ENCODE results near the gene NMNAT2. TPM values are rescaled to one million over a fixed set of nuclear protein-coding genes. Genes with fewer than 3 reads are reported as not detected.
"Not testable (repeated sequence)": the region's sequence is repeated elsewhere in the genome, so short reads cannot be mapped to it uniquely, and the experiment has no call there.

Gene NMNAT2
- 4.3 and 4.4 TPM in 2 replicates for total RNA-seq (2014; rRNA removed; shearing (Covaris generic))

DNA sequence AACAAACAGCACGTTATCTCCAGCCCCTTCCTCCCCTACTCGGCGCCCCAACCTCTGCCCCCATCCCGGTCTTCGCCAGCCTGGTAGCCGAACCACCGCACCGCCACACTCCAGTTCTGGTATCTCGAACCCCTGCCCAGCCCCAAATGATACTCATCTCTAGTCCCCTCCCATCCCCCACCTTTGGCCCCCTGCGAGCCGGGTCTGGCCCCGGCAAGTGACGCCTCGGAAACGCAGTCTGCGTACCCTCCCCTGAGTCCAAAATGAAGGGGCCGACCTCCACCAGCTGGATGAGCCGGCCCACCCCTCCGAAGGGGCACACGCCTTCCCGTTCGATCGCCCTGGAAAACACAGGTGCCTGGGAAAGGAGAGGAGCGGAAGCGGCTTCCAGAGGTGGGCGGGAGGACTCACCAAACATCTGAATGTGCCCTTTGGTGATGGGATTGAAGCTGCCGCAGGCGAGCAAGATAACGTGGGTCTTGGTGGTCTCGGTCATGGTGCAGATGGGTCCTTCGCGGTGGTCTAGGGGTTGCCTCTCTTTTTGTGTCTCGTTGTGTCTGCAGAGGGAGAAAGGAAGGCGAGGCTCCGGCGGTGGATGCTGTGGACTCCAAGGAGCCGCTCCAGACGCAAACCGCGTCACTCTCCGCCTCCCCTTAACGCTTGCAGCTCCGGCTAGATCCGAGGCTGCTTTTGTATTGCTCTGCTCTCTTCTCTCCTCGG, at the start of gene NMNAT2:
NMNAT2 (minus strand) TSS at position 609 of the 720 bp plus-strand sequence; CDS start at position 496, 113 bp downstream.
- no peak for DNase-seq (ENCODE audit: low read depth)

DNA sequence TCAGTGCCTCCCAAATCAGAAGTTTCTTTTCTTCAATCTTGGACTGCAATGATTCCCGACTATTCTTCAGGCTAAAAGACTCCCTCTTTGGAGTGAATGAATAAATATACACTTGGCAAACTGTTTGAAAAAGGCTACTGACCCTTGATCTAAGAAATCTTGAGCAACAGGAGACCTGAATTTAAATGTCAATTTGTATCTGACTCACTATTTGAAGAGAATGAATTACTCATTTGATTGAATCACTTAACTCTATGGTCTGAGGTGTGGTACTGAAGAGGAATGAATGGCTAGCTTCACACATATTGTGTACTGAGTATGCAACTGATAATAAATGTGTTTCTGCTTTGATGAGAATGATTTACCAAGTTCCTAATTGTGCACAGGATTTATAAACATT, 49.5 kb upstream of the NMNAT2 start:
- DNase-seq (ENCODE audit: low read depth): no peak

DNA sequence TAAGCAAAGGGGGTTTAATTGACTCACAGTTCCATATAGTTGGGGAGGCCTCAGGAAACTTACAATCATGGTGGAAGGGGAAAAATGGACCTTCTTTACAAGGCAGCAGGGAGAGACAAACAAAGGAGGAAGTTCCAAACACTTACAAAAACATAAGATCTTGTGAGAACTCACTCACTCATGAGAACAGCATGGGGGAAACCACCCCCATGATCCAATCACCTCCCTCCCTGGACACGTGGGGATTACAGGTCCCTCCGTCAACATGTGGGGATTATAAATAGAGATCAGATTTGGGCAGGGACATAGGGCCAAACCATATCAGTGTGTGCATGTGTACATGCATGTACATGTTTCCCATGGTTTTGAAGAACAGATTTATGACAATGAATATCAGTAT, 48.6 kb upstream of the NMNAT2 start:
- DNase-seq (ENCODE audit: low read depth): no peak

DNA sequence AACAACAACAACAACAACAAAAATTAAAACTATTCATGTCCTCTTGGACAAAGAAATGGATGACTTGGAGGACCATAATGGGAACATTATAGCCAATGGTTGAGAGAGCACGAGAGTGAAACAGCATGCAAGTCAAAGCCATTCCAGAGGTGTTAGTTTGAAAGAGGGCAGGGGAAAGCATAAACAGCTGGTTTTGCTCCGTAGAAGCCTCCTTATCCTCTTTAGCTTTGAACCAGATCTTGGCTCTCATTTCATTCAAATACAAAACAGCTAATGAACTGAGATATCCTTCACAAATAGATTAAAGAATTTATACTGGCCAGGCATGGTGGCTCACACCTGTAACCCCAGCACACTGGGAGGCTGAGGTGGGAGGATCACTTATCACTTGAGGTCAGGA, 45.4 kb upstream of the NMNAT2 start:
- no peak for DNase-seq (ENCODE audit: low read depth)

DNA sequence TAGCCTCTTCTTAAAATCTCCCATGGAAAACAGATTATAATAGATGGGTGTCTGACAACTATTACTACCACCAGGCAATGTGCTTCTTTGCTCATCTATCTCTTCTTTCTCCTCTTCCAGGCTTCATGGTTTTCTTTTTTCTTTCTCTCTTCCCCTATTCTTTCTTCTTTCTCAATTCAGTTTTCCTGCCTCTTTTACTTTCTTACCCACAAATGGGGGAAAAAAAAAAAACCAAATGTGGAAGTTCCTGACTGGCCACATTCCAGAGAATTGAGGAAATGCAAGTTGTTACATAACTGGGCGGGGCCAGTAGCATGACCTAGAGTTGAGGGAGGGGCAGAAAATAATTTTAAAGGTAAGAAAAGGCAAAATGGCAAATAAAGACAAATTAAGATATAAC, 43.2 kb upstream of the NMNAT2 start:
- DNase-seq (ENCODE audit: low read depth): peak; percentile 13

DNA sequence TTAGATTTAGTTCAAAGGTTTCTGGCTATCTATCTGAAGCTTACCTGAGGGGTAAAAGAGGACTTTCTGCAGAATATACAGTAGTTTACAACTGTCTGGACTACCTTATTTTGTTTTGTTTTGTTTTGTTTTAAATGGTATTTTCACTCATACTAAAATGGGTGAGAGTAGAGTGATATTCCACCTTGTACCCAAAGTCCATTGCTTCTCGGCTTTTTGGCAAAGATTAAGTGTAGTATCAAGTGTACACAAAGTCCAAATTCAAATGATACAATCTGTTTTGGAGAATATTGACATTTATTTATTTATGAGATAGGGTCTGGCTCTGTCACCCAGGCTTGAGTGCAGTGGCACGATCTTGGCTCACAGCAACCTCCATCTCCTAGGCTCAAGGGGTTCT, 42.4 kb upstream of the NMNAT2 start:
- no peak for DNase-seq (ENCODE audit: low read depth)

- DNase-seq (ENCODE audit: low read depth): no peak
These were observed 39.3 kb upstream of the NMNAT2 start for GRCh38 chr1:183457449-183457848.

DNA sequence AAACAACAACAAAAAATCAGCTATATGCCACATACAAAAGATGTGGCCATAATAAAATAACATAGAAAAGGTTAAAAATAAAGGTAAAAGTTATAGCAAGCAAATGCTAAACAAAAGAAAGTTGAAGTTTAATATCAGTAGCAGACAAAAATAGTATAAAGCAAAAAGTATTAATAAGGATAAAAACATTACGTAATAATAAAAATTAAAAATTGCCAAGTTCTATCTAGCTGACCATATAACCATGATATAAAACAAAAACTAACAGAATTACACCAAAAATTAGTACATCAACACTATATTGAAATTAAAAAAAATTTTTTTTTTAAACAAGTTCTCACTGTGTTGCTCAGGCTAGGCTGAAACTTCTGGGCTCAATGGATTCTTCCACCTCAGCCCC, 38.6 kb upstream of the NMNAT2 start:
- no peak for DNase-seq (ENCODE audit: low read depth)

DNA sequence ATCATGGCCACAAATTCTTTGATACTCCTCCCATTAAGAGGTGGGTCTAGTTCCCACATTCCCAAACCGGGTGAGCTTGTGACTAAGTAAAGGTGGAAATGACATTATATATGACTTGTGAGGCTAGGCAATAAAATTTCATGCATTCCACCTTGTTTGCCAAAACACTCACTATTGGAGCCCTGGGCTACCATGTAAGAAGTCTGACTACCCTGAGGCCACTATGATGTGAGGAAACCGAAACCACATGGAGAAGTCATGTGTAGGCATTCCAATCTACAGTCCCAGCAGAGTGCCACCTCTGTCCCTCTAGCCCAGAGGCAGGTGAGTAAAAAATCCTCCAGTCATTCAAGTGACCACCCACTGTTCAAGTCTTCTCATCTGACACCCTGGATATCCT, 36.2 kb upstream of the NMNAT2 start:
- DNase-seq (ENCODE audit: low read depth): peak; percentile 60

GRCh38 chr1:183450093-183450492, 31.9 kb upstream of the NMNAT2 start:
- DNase-seq (ENCODE audit: low read depth): no peak

- no peak for DNase-seq (ENCODE audit: low read depth)
These were observed 31.1 kb upstream of the NMNAT2 start for GRCh38 chr1:183449223-183449770.

GRCh38 chr1:183444243-183444642, 26.1 kb upstream of the NMNAT2 start:
- no peak for DNase-seq (ENCODE audit: low read depth)

- DNase-seq (ENCODE audit: low read depth): no peak
These were observed 25.3 kb upstream of the NMNAT2 start for GRCh38 chr1:183443466-183443865.

DNA sequence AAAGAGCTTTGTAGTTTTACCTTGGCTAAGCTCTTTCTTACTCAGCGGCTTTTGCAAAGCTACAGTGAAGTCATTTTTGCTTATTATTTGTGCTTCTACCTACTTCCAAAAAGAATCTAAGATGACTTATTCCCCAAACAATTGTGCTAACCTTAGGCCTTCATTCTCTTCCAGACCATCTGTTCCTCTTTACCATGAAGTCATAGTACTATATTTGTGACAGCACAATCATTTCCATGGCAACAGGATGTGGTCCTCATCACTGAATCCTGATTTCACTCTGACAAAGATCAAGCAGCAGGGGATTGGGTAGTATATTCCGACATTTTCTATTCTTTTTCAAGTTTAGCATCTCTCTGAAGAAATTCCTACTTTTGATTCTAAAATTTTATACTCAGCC, 24.8 kb upstream of the NMNAT2 start:
- peak; percentile 17 for DNase-seq (ENCODE audit: low read depth)

- DNase-seq (ENCODE audit: low read depth): no peak
These were observed 19.9 kb upstream of the NMNAT2 start for GRCh38 chr1:183438060-183438459.

- peak; percentile 4 for DNase-seq (ENCODE audit: low read depth)
These were observed 17.3 kb upstream of the NMNAT2 start for GRCh38 chr1:183435497-183435896.

GRCh38 chr1:183433703-183434102, 15.5 kb upstream of the NMNAT2 start:
- no peak for DNase-seq (ENCODE audit: low read depth)

- peak; percentile 19 for DNase-seq (ENCODE audit: low read depth)
These were observed 14.3 kb upstream of the NMNAT2 start for GRCh38 chr1:183432548-183432875.

- DNase-seq (ENCODE audit: low read depth): no peak
These were observed 13.8 kb upstream of the NMNAT2 start for GRCh38 chr1:183431840-183432547.

DNA sequence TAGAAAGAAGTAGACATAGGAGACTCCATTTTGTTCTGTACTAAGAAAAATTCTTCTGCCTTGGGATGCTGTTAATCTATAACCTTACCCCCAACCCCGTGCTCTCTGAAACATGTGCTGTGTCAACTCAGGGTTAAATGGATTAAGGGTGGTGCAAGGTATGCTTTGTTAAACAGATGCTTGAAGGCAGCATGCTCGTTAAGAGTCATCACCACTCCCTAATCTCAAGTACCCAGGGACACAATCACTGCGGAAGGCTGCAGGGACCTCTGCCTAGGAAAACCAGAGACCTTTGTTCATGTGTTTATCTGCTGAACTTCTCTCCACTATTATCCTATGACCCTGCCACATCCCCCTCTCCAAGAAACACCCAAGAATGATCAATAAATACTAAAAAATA, 9.4 kb upstream of the NMNAT2 start:
- DNase-seq (ENCODE audit: low read depth): not testable (repeated sequence)

GRCh38 chr1:183424691-183425090, 6.5 kb upstream of the NMNAT2 start:
- no peak for DNase-seq (ENCODE audit: low read depth)

GRCh38 chr1:183423541-183423940, 5.4 kb upstream of the NMNAT2 start:
- DNase-seq (ENCODE audit: low read depth): no peak

GRCh38 chr1:183419399-183419798, 1.2 kb upstream of the NMNAT2 start:
- DNase-seq (ENCODE audit: low read depth): no peak
